Esophagus muscularis mucosa (tissue), 4 donors: ENCODE data around the gene PTPRN.

Experiments used
- EP300 ChIP-seq: sonication (generic); formaldehyde crosslinking; IDR thresholded peaks from one replicate; pipeline ENCODE4 v1.6.1; 2017; ENCODE audit warnings: antibody characterized with exemption
- POLR2AphosphoS5 ChIP-seq, 2 donors: sonication (generic); formaldehyde crosslinking; IDR thresholded peaks; one replicate each; pipeline ENCODE4 v1.6.1; 2017; ENCODE audit warnings: antibody characterized with exemption in 2 of 2
- TF ChIP-seq, protein P1 (sequence below), 3 experiments: fragments of 200-600 bp in 2 of 3; fragments of 450-650 bp in 1 of 3; sonication (generic) in 2 of 3; IDR thresholded peaks; one replicate each; pipeline ENCODE4 v1.5.1; 2017 to 2019; ENCODE audit warnings: antibody characterized with exemption in 3 of 3, mild to moderate bottlenecking in 2 of 3, moderate library complexity in 1 of 3

DNA sequence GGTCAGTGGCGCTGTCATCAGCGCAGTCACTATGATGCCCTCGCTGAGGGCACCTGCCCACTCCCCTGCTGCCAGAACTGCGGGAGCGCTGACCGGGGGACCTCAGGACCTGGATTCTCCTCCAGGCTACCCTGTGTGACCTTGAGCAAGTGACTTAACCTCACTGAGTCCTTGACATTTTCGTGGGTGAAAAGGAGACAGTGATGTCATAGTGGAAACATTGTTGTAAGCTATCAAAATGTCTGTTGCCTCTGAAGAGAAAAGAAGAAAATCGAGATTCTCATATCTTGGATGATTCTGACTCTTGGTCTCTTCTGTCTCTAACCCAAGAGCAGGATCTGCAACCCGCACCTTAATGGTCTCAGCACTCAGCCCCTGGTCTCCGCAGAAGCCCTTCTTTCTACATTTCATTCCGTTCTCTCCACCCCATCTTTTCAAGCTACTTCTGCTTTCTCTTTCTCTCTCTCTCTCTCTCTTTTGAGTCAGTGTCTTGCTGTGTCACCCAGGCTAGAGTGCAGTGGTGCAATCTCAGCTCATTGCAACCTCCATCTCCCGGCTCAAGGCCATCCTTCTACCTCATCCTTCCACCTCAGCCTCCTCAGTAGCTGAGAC, 54.5 kb downstream of the PTPRN start:
- TF ChIP-seq, protein P1, sequence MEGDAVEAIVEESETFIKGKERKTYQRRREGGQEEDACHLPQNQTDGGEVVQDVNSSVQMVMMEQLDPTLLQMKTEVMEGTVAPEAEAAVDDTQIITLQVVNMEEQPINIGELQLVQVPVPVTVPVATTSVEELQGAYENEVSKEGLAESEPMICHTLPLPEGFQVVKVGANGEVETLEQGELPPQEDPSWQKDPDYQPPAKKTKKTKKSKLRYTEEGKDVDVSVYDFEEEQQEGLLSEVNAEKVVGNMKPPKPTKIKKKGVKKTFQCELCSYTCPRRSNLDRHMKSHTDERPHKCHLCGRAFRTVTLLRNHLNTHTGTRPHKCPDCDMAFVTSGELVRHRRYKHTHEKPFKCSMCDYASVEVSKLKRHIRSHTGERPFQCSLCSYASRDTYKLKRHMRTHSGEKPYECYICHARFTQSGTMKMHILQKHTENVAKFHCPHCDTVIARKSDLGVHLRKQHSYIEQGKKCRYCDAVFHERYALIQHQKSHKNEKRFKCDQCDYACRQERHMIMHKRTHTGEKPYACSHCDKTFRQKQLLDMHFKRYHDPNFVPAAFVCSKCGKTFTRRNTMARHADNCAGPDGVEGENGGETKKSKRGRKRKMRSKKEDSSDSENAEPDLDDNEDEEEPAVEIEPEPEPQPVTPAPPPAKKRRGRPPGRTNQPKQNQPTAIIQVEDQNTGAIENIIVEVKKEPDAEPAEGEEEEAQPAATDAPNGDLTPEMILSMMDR (IDR thresholded peaks at IDR 0.05), result no peak
- TF ChIP-seq POLR2AphosphoS5 (IDR thresholded peaks at IDR 0.05) (no peak), EP300 (no peak)
